HG03575 (cell line): ENCODE data around the gene VSIG10L2.

Source experiments
- ATAC-seq: cut with Tn5 transposase; IDR thresholded peaks from one replicate; pipeline ENCODE4 v1.9.1; 2021; ENCODE audit not compliant: unreplicated experiment, insufficient number of reproducible peaks, low FRiP score; ENCODE audit errors: extremely low read depth

Gene VSIG10L2

DNA sequence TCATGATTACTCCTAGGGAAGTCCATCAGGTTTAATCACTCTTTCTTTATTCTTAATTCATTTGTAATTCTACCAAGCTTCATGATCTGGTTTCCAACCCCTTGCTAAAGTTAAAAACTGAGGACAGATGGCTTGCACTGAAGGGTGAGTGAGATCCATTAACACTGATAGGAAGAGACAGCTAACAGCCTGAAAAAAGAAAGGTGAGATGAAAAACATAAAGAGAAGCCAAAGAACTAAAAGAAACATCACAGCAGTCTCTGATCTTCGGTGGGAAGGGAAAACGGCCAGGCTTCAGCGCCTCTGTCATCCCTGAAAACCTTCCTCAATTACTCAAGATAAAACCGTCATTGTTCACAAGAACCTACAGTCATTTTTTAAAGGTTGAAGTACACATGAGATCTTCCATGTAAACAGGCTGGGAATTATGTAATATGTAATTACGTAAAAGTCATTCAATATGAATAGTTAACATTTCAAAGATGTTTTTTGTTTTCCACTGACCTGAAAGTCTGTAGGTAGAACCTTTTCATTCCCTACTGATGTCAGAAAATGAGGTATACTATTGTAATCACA, 41.3 kb downstream of the VSIG10L2 start:
- ATAC-seq = no peak

GRCh38 chr11:125990244-125990643, 44.4 kb downstream of the VSIG10L2 start:
- no peak for ATAC-seq

DNA sequence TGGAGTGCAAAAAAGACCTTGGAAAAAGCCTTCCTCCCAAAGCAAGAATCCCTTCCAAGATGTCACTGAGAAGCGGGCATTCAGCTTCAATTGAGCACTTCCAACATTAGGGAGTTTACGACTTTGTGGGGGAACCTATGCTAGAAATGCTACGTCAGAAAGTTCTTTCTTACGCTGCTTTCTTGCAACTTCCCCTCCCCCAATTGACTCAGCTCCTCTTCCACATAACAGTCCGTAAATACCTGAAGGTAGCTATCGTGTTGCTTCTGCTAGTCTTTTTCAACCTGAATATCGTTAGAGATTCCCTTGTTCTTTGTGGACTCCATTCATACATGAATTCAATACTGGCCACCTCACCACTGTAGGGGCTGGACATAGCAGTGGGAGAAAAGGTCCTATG, 47.0 kb downstream of the VSIG10L2 start:
- no peak for ATAC-seq

DNA sequence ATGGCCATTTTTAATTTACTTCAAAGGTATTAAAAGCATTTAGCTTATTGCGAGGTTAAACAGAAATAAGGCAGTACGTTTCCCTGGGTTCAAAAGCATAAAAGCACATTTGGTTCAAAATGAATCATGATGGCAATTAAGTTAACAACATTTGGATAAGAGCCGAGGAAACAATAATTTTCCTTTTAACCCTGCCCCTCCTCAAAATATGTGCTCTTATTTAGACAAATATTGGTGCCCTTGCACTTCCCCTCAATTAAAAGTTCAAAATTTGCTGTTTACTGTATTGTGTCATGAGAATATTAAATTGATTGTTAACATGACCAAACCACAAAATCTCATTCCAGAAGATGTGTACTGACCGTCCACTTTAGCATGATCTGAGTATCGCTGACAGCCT, 48.7 kb downstream of the VSIG10L2 start:
- no peak for ATAC-seq

DNA sequence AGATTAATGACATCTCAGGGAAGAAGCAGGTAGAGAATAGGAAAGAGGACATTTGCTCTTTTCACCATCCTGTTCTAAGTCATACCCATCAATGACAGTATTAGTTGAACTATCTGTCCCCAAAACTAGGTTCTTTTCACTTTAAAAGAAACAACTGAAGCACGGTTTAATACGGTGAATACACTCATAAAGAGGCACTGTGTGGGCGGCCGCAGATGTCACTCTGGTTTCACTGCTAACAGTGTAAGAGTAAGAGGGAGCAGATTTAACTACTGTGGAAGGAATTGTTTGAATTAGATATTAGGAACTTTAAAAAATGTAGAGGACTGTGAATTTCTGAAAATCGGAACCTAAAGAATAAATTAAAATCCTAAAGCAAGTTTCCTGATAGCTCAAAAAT, 49.5 kb downstream of the VSIG10L2 start:
- no peak for ATAC-seq

DNA sequence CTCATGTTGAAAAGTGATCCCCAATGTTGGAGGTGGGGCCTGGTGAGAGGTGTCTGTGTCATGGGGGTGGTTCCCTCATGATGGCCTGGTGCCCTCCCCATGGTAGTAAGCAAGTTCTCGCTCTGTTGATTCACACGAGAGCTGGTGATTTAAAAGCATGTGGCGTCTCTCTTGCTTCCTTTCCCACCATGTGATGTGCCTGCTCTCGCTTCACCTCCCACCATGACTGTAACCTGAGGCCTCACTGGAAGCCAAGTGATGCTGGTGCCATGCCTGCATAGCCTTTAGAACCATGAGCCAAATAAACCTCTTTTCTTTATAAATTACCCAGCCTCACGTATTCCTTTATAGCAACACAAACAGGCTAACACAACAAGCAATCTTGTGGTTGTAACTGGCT, 52.4 kb downstream of the VSIG10L2 start:
- no peak for ATAC-seq

DNA sequence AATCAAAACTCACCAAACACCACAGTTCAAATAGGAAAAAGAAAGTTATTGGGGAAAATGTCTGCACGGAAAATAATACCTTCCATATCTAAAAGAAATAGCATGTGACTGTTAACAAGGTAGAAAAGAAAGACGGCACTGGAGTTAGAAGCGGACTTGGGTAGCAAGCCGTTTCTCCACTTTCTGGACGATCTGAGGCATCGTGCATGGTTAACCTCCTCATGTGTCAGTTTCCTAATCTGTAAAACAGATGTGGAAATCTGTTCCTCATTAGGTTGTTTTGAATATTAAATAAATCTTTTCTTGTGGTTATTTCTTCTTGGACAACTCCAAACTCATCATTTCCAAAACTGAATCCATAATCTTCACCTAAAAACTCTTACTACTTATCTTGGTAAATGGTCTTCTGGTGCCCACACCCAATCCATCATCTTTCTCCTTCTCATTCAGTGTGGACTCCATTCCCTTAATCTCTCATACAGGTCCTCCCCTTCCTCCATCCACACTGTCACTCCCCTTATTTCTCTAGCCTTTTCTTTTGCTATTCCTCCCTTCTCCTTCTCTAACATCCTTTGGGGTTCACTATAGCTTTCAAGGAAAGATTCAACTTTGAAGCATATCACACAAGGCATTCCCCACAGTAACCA, 53.5 kb downstream of the VSIG10L2 start:
- no peak for ATAC-seq

GRCh38 chr11:126002181-126002580, 56.3 kb downstream of the VSIG10L2 start:
- ATAC-seq = no peak
